Tibial nerve (tissue), 4 donors: ENCODE results near the gene SESTD1. TPM values are rescaled to one million over a fixed set of nuclear protein-coding genes. Genes with fewer than 3 reads are reported as not detected.

Experiments used
- DNase-seq, 2 donors: peaks; one replicate each; pipeline ENCODE4 v3.0.0-alpha.2; 2019; ENCODE audit warnings: low spot score in 2 of 2
- H3K27ac ChIP-seq, 4 donors: fragments of 200-600 bp; sonication (generic) in 3 of 4; one replicate each; pipeline ENCODE4 v1.5.1; 2017 to 2019; ENCODE audit warnings: mild to moderate bottlenecking in 1 of 4
- H3K27me3 ChIP-seq, 2 donors: fragments of 200-600 bp; sonication (generic) in 1 of 2; one replicate each; pipeline versions ENCODE4 v1.5.1 to v1.6.0; 2017 to 2019
- H3K36me3 ChIP-seq, 3 donors: fragments of 200-600 bp; sonication (generic); one replicate each; pipeline ENCODE4 v1.5.1; 2018 to 2019
- H3K4me1 ChIP-seq, 4 donors: fragments of 200-600 bp; sonication (generic) in 3 of 4; one replicate each; pipeline ENCODE4 v1.5.1; 2017 to 2019
- H3K4me3 ChIP-seq, 4 donors: fragments of 200-600 bp; sonication (generic) in 3 of 4; one replicate each; pipeline ENCODE4 v1.5.1; 2017 to 2019; ENCODE audit warnings: mild to moderate bottlenecking in 1 of 4, moderate library complexity in 1 of 4
- H3K9me3 ChIP-seq, 4 donors: fragments of 200-600 bp; sonication (generic) in 3 of 4; one replicate each; pipeline ENCODE4 v1.5.1; 2017 to 2019
- CTCF ChIP-seq, 5 experiments: fragments of 200-600 bp in 3 of 5; fragments of 450-650 bp in 2 of 5; sonication (generic) in 3 of 5; IDR thresholded peaks; one replicate each; pipeline ENCODE4 v1.5.1; 2016 to 2019; ENCODE audit warnings: antibody characterized with exemption in 5 of 5, mild to moderate bottlenecking in 3 of 5, moderate library complexity in 2 of 5
- EP300 ChIP-seq, 2 donors: sonication (generic); formaldehyde crosslinking; IDR thresholded peaks; one replicate each; pipeline ENCODE4 v1.6.1; 2017; ENCODE audit warnings: antibody characterized with exemption in 2 of 2, mild to moderate bottlenecking in 1 of 2
- POLR2A ChIP-seq, 2 donors: fragments of 450-650 bp; IDR thresholded peaks; one replicate each; pipeline ENCODE4 v1.6.1; 2017; ENCODE audit warnings: antibody characterized with exemption in 2 of 2, mild to moderate bottlenecking in 2 of 2, moderate library complexity in 2 of 2
- WGBS, 2 donors: methylation state at CpG; one replicate each; pipeline ENCODE4 v1.1.5; 2018; 5-methylcytosine and 5-hydroxymethylcytosine counted together
- total RNA-seq, 4 donors: library from RNA; depleted of rRNA; stranded (reverse); fragments of >200 nt; gene quantifications; one replicate each; pipeline ENCODE4 v1.1.0, GENCODE V29; 2016

SESTD1 gene
- total RNA-seq, result 10 to 100 TPM; 62.1 to 82.4 (median 73.1) TPM

GRCh38 chr2:179264368-179265081 is at the start of gene SESTD1:
TSS of gene SESTD1 (minus strand) at chr2:179264832. CDS start at chr2:179191841, 72,991 bp downstream.
- H3K27ac ChIP-seq, result peak within 1 kb of the TSS; percentile 84 to 91 (median 89)
- WGBS, 2 donors, result 1 to 2% methylated on average over 44 to 59 of the region's 96 CpGs

DNA sequence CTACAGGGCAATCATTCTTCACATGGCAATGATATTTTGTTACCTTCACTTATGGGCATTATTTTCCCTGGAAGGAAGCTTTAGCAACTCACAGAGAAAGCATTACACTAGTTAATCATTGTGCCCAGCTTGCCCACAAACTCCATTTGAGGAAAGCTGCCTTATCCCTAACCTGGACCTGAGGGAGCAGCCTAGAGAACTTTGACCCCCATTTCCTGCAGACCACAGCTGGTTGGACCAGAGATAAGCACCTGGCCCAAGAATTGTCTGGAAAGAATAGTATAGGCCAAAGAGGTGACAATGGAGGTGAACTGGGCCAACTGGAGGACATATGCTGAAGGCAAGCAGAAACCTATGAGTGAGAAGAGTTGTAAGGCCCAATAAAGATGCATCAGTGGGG is 48.4 kb upstream of the SESTD1 start:
- H3K4me1 ChIP-seq, result peaks cover 0 to 7% (median 0%) of the 10 kb centered on the region in 4 donors
- peaks cover 0 to 15% (median 0%) of the 10 kb centered on the region in 4 donors for H3K9me3 ChIP-seq
- TF ChIP-seq POLR2A (IDR thresholded peaks at IDR 0.05) (no peak), EP300 (IDR thresholded peaks at IDR 0.05) (no peak), CTCF (IDR thresholded peaks at IDR 0.05) (no peak)
- no peak for DNase-seq
- H3K27ac ChIP-seq, result no peak overlapping the region
- no peaks in the 10 kb centered on the region for H3K27me3 ChIP-seq
- no peak overlapping the region for H3K4me3 ChIP-seq
- no peaks in the 10 kb centered on the region for H3K36me3 ChIP-seq

More at GRCh38 chr2:179264368-179265081, at the start of gene SESTD1:
- Histone ChIP-seq H3K27me3 (no peaks in the 10 kb centered on the region), H3K4me3 (peak within 1 kb of the TSS; percentile 73 to 81 (median 77)), H3K9me3 (no peaks in the 10 kb centered on the region), H3K36me3 (no peaks in the 10 kb centered on the region), H3K4me1 (peaks cover 0 to 48% (median 15%) of the 10 kb centered on the region in 4 donors)
- peak; percentile 66 to 83 for TF ChIP-seq POLR2A (IDR thresholded peaks at IDR 0.05)
- peak in 3 of 5 experiments; percentile 9 to 67 (median 66) for TF ChIP-seq CTCF (IDR thresholded peaks at IDR 0.05)
- no peak for TF ChIP-seq EP300 (IDR thresholded peaks at IDR 0.05)
- DNase-seq, result peak; percentile 51 to 64

- Histone ChIP-seq H3K27ac (no peak overlapping the region), H3K27me3 (no peaks in the 10 kb centered on the region), H3K4me1 (peaks cover 0 to 7% (median 0%) of the 10 kb centered on the region in 4 donors), H3K36me3 (no peaks in the 10 kb centered on the region), H3K4me3 (no peak overlapping the region), H3K9me3 (peaks cover 0 to 11% (median 0%) of the 10 kb centered on the region in 4 donors)
- TF ChIP-seq POLR2A (IDR thresholded peaks at IDR 0.05), result no peak
- no peak for TF ChIP-seq EP300 (IDR thresholded peaks at IDR 0.05)
- no peak for TF ChIP-seq CTCF (IDR thresholded peaks at IDR 0.05)
- WGBS, 2 donors, result 19 to 33% methylated on average over 1 of the region's 1 CpG
- no peak for DNase-seq
These were observed 46.5 kb upstream of the SESTD1 start for GRCh38 chr2:179311101-179311500.

- H3K9me3 ChIP-seq, result no peaks in the 10 kb centered on the region
- no peaks in the 10 kb centered on the region for H3K27me3 ChIP-seq
- H3K4me3 ChIP-seq, result no peak overlapping the region
- no peak for DNase-seq
- H3K27ac ChIP-seq, result no peak overlapping the region
- H3K36me3 ChIP-seq, result no peaks in the 10 kb centered on the region
- 56 to 74% methylated on average over 5 of the region's 5 CpGs for WGBS, 2 donors
- H3K4me1 ChIP-seq, result peaks cover 0 to 7% (median 0%) of the 10 kb centered on the region in 4 donors
- TF ChIP-seq POLR2A (IDR thresholded peaks at IDR 0.05), result no peak
- TF ChIP-seq EP300 (IDR thresholded peaks at IDR 0.05), result no peak
- no peak for TF ChIP-seq CTCF (IDR thresholded peaks at IDR 0.05)
These were observed 43.2 kb upstream of the SESTD1 start for GRCh38 chr2:179307616-179308371.

DNA sequence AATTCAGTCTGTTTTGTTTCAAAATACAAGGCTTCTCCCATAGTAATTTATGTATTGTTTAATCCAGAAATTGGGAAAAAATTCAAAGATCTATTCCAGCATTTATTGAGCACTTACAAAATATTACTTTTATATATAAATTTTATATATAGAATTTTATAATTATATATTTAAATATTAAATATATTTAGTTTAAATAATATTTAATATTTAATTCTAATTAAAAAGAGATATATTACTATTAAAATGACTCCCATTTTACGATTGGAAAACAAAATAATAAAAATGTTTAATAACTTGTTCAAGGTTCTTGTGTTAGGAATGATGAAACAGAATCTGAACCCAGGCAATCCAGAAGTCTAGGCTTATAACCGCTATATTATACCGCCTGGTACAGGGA is 40.5 kb upstream of the SESTD1 start:
- H3K4me1 ChIP-seq, result no peaks in the 10 kb centered on the region
- no peaks in the 10 kb centered on the region for H3K27me3 ChIP-seq
- H3K4me3 ChIP-seq, result no peak overlapping the region
- H3K27ac ChIP-seq, result no peak overlapping the region
- TF ChIP-seq POLR2A (IDR thresholded peaks at IDR 0.05), result no peak
- TF ChIP-seq CTCF (IDR thresholded peaks at IDR 0.05), result no peak
- TF ChIP-seq EP300 (IDR thresholded peaks at IDR 0.05), result no peak
- WGBS, 2 donors, result 93 to 94% methylated on average over 3 of the region's 3 CpGs
- no peak for DNase-seq
- H3K36me3 ChIP-seq, result no peaks in the 10 kb centered on the region
- H3K9me3 ChIP-seq, result no peaks in the 10 kb centered on the region
